IPS DF 19.7 (cell line): Measurements from ENCODE around the gene PPP1R13B.
"Not testable (repeated sequence)": the region's sequence is repeated elsewhere in the genome, so short reads cannot be mapped to it uniquely, and the experiment has no call there.

Source experiments
- DNase-seq: peaks from one replicate; pipeline ENCODE4 v3.0.0-alpha.2; 2013; ENCODE audit warnings: low read depth, low spot score

Gene PPP1R13B

GRCh38 chr14:103861413-103862392, 14.3 kb upstream of the PPP1R13B start:
- no peak for DNase-seq

GRCh38 chr14:103859416-103860202, 12.2 kb upstream of the PPP1R13B start:
- DNase-seq: no peak

- no peak for DNase-seq
Measured at GRCh38 chr14:103858063-103858781, 10.8 kb upstream of the PPP1R13B start.

GRCh38 chr14:103857256-103857655, 9.9 kb upstream of the PPP1R13B start:
- no peak for DNase-seq

- DNase-seq: no peak
Measured at GRCh38 chr14:103856607-103857006, 9.2 kb upstream of the PPP1R13B start.

DNA sequence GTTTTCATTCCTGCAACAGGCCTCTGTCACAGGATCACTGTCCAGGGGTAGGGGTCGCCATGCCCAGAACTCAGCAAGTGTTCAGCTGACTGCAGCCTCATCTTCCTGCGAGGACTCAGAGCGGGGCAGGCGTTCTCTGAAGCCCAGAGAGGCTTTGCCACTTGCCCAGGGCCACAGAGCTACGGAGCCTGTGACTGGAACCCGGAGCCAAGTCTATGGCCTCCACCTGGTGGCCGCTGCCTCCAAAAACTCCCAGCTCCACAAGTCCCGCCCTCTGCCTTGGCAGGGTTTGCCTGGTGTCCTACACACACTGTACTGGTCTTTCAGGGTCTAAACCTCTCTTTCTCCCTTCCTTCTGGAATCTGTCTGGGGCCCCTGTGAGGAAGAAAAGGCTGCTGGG, 8.7 kb upstream of the PPP1R13B start:
- DNase-seq: no peak

DNA sequence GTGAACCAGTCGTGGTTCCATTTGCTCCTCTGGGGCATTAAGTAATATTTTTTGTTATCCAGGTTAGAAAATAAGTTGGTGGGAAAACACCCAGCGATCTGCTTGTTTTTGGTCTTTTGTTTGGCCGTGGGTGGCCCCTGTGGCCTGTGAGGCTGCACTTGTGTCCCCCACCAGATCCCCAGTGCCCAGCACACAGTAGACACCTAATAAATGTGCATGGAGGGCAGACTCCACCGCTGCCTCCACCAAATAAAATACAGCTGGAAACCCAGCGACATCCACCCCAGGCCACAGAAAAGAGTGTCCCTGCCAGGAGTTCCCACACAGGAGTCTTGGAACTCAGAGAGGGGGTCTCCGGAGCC, 8.3 kb upstream of the PPP1R13B start:
- DNase-seq: no peak

DNA sequence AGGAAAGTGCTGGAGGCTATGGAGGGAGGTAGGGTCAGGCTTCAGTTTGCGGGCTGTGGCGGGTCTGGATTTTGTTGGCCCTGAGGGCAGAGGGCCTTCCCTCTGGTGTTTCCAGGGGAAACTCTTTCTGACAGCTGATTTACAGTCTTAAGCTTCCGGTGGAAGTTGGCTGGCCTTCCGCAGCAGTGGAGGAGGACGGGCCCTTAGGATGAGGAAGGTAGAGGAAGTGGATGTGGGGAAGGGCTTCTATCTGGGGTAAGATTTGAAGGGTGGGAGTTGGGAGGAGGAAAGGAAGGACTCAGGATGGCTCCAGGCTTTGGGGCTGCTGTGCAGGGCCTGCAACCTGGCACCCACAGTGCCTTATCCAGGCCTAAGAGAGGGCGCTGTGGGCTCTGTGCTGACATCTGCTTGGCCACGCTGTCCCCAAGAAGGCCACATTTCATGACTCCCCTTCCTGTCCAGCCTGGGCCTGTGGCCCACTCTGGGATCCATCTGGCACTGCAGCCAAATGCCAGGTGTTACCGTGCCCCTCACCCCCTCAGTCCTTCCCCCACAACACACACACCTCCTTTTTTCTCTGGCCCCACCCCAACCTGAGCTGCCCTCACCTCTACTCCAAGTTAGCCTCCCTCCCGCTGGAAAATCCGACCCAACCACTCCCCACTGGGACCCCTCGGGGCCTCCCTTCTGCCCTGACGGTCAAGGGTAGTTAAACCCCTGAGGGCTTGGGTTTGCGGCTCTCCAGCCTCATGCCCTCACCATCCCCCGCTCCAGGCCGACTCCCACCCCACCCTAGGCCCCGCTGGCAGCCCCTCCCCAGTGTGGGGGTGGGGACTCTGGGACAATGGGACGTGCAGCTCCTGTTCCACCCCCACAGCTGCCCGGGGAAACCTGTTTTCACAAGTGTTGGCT, 7.7 kb upstream of the PPP1R13B start:
- DNase-seq: no peak

GRCh38 chr14:103854017-103854808, 6.8 kb upstream of the PPP1R13B start:
- no peak for DNase-seq

- DNase-seq: no peak
Measured at GRCh38 chr14:103849151-103849886, 1.9 kb upstream of the PPP1R13B start.

DNA sequence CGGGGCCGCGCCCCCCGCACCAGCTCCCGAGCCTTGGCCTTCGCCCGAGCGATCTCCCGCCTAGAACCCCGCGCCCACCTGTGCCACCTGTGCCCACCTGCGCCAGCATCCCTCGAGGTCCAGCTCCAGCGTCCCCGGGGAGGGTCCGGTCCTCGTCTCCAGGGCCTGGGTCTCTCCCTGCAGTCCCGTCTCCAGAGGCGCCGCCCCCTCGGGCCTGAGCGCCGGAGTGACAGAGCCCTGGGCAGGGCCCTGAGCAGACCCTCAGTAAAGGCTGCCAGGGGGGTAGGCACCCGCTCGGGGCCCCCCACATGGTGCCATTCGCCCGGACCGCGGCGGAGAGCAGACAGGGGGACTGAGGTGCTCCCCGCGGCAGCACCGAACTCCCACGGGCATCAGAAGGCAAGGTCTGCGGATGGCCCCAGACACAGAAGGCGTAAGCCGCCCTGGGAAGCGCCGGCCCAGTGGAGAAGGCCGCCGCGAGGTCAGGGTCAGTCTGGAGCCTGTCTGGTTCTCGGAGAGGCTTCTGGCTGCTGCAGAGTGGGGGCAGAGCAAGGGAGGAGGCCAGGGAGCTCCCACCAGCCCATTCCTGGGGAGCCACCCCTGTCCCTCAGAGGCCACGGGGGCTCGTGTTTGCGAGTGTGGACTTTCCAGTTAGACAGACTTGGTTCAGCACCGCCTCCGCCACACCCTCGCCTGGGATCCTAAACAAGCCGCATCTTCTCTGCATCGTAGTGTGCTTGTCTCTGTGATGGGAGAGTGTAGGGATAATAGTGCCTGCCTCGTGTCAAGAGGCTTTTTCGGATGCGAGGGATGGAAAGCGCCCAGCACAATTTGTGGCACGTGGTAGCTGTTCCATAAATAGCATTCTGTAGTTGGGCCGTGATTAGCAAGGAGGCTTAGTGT, 1.1 kb upstream of the PPP1R13B start:
- DNase-seq: no peak

DNA sequence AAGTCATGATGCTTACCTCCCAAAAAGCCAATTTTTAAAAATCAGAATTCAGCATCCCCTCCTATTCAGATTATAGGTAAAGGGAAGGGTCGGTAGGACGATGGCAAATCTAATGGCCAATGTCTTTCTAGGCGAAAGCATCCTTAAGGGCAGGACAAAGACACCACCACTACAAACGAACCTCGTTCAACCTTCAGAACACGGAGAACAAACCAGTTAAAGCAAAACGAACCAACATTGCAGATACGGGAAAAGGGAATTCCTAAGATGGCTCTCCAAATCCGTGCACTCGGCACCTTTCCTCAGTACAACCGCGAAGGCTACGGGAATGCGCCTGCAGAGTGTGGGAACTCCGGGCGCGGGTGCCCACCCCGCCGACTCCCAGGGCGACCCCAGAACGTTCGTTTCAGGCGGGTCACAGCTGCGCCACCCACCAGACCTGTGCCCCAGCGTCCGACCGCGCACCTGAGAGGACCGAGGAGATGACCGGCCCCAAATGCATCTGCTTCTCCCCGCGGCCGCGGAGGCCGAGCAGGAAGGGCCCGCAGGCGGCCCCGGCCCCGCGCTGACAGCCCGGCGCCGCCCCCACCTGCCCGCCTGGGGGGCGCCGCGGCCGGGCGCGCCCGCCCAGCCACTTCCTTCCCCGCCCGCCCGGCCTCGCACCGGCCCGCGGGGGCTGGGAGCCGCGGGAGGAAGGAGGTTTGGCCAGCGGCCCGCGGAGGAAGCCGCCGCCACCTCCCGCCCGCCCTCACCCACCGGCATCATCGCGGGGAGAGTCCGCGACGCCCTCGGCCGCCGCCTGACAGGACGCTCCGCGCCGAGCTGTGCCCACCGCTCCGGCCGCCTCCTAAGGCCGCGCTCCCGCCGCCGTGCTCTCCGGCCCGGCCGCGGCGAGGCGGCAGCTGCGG, 578 bp downstream of the PPP1R13B start:
- no peak for DNase-seq

DNA sequence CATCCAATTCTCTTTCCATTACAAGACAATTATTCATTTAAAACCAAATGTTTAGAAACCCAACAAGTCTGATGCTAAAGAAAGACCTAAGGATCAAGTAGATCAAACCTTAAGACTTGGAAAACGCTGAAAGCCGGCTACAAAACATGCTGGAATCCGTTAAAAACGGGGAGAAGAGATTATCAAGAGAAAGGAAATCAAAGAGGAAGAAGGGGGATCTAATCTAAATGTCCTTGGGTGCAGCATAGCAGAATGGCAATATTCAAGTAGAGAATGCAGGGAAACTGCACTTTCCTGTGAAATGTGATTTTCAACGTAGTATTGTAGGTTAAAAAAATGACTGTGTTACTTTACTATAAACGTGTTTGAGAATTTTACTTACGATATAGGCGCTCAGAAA, 1.3 kb downstream of the PPP1R13B start:
- no peak for DNase-seq

DNA sequence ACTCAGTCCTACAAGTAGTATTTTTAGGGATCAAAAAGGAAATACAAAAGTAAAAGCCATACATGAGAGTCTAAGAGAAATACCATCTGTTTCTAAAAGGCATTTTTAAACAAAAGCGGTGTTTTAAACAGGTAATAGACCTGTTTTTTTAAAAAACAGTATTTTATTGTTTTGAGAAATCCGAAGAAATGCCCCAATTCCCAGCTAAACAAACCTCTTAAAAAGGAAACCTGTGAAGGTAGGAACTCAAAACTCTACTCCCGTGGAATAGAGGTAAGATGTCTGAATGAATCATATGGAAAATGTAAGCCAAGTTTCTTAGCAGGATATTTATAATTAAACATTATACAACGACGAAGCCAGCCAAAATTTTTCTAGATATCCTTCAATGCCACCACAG, 2.0 kb downstream of the PPP1R13B start:
- no peak for DNase-seq

DNA sequence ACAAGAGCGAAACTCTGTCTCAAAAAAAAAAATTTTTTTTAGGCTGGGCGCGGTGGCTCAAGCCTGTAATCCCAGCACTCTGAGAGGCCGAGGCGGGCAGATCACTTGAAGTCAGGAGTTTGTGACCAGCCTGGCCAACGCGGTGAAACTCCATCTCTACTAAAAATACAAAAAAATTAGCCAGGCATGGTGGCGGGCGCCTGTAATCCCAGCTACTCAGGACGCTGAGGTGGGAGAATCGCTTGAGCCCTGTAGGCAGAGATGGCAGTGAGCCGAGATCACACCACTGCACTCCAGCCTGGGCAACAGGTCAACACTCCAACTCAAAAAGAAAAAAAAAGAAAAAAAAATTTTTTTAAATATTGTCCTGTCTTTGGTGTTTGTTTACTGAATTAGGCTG, 6.1 kb downstream of the PPP1R13B start:
- not testable (repeated sequence) for DNase-seq

DNA sequence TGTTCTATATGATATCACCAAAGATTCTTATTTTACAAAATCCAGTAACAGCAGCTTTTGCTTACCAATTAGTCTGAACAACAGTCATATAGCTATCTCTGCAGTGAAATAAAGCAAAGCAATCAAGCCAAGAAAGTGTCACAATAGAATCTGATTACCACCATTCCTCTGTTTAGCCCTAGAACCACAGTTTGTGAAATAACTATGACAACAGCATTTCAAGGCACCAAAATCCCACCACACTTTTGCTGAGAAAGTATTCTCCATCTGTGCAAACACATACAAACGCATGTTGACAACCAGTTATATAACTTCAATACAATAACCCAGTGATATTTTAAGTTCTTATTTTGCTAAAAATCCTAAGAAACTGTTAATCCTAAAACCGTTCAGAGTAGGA, 7.4 kb downstream of the PPP1R13B start:
- DNase-seq: no peak

GRCh38 chr14:103839579-103839978, 7.8 kb downstream of the PPP1R13B start:
- no peak for DNase-seq
